GM12878 (cell line): ENCODE results near the gene PRCD. TPM values are rescaled to one million over a fixed set of nuclear protein-coding genes. Genes with fewer than 3 reads are reported as not detected.

Experiments
- ATAC-seq: fragments of 200-7000 bp; cut with Tn5 transposase; 3 replicates; pipeline ENCODE4 v1.9.1; 2020; ENCODE audit warnings: mild to moderate bottlenecking, moderate library complexity
- BruUV-seq: library from RNA; stranded (reverse); fragments of 400-500 nt; replicated peaks from 2 replicates; lab custom pipeline; 2021; lab: Mats Ljungman, UMichigan
- CTCF ChIA-PET: fragments of 300-600 bp; sonication (Branson Sonifier 250); formaldehyde crosslinking; extraction: SDS; loops from one replicate; lab custom pipeline; 2021; ENCODE audit warnings: inconsistent platforms; lab: Yijun Ruan, JAX
- POLR2A ChIA-PET: fragments of 350-600 bp; formaldehyde crosslinking; extraction: SDS; loops from one replicate; lab custom pipeline; 2021; ENCODE audit warnings: inconsistent platforms; lab: Charles Lee
- RAD21 ChIA-PET: fragments of 300-600 bp; sonication (Branson Sonifier 250); formaldehyde crosslinking; loops from one replicate; lab custom pipeline; 2023; ENCODE audit warnings: antibody characterized with exemption; ENCODE audit not compliant: unreplicated experiment; lab: Charles Lee
- SMC1A ChIA-PET: fragments of 300-600 bp; sonication (Branson Sonifier 250); formaldehyde crosslinking; loops from one replicate; lab custom pipeline; 2023; ENCODE audit not compliant: unreplicated experiment, uncharacterized antibody; lab: Charles Lee
- DNase-seq: peaks from one replicate; pipeline ENCODE4 v3.0.0-alpha.2; 2011; ENCODE audit warnings: low read depth, low spot score
- FAIRE-seq: peaks from 3 replicates; lab custom pipeline; 2011; peaks lifted over from hg19 to GRCh38; lab: Jason Lieb, UNC
- H2AFZ ChIP-seq: 2 replicates; pipeline ENCODE4 v1.6.0; 2011; ENCODE audit warnings: low read depth, low read length, control low read depth; ENCODE audit not compliant: control insufficient read depth
- H3K27ac ChIP-seq: 2 replicates; pipeline ENCODE4 v1.5.1; 2011; ENCODE audit warnings: control low read depth; ENCODE audit not compliant: control insufficient read depth, insufficient read depth
- H3K27me3 ChIP-seq, 2 experiments: replicated peaks in 1 of 2; 2 replicates each; pipeline versions ENCODE4 v1.6.0 to v1.6.1; 2011; ENCODE audit warnings: low read length in 1 of 2; ENCODE audit not compliant: control insufficient read depth in 2 of 2, insufficient read depth in 2 of 2
- H3K36me3 ChIP-seq, 2 experiments: 2 replicates each; pipeline ENCODE4 v1.5.1; 2011; ENCODE audit warnings: low read length in 1 of 2; ENCODE audit not compliant: control insufficient read depth in 2 of 2, insufficient read depth in 2 of 2
- H3K4me1 ChIP-seq: 2 replicates; pipeline ENCODE4 v1.6.1; 2011; ENCODE audit warnings: mild to moderate bottlenecking, low read length, moderate library complexity, mixed read lengths; ENCODE audit not compliant: control insufficient read depth, insufficient read depth
- H3K4me2 ChIP-seq: 2 replicates; pipeline ENCODE4 v1.6.0; 2011; ENCODE audit warnings: control low read depth; ENCODE audit not compliant: control insufficient read depth, insufficient read depth
- H3K4me3 ChIP-seq: fragments of 200-600 bp; sonication (generic); 2 replicates; pipeline ENCODE4 v1.5.1; 2016
- H3K79me2 ChIP-seq: 2 replicates; pipeline ENCODE4 v1.6.0; 2011; ENCODE audit warnings: low read length; ENCODE audit not compliant: control insufficient read depth, insufficient read depth
- H3K9ac ChIP-seq: 2 replicates; pipeline ENCODE4 v1.8.0; 2011; ENCODE audit warnings: low read length, control low read depth, mixed read lengths; ENCODE audit not compliant: control insufficient read depth, insufficient read depth
- H3K9me3 ChIP-seq: replicated peaks from 3 replicates; pipeline ENCODE4 v1.5.1; 2011; ENCODE audit warnings: mild to moderate bottlenecking, low read length; ENCODE audit not compliant: control insufficient read depth, insufficient read depth
- H4K20me1 ChIP-seq: 2 replicates; pipeline ENCODE4 v1.6.0; 2011; ENCODE audit not compliant: control insufficient read depth, insufficient read depth
- CTCF ChIP-seq, 3 experiments: IDR thresholded peaks in 2 of 3; conservative IDR thresholded peaks in 1 of 3; 2 replicates each; pipeline ENCODE4 v1.5.1; 2011; ENCODE audit warnings: low read depth in 3 of 3, low read length in 3 of 3, mild to moderate bottlenecking in 3 of 3, control low read depth in 2 of 3, moderate library complexity in 2 of 3, inconsistent platforms in 1 of 3, mixed read lengths in 1 of 3; ENCODE audit not compliant: control insufficient read depth in 2 of 3, insufficient read depth in 1 of 3; ENCODE audit errors: extremely low read depth in 1 of 3
- ESRRA ChIP-seq: IDR thresholded peaks from 2 replicates; pipeline ENCODE4 v1.6.1; 2012; ENCODE audit warnings: mild to moderate bottlenecking, low read length, improper control_type of control experiment
- ETV6 ChIP-seq, 2 experiments: fragments of 450-650 bp in 1 of 2; IDR thresholded peaks in 1 of 2; conservative IDR thresholded peaks in 1 of 2; 2 replicates each; pipeline ENCODE4 v1.6.1; 2014; ENCODE audit warnings: antibody characterized with exemption in 1 of 2, borderline replicate concordance in 1 of 2, low read depth in 1 of 2, mild to moderate bottlenecking in 1 of 2, moderate library complexity in 1 of 2
- MTA3 ChIP-seq: IDR thresholded peaks from 2 replicates; pipeline ENCODE4 v1.6.1; 2012; ENCODE audit warnings: low read length, inconsistent platforms, borderline replicate concordance
- NBN ChIP-seq: fragments of 450-650 bp; IDR thresholded peaks from 2 replicates; pipeline ENCODE4 v1.6.1; 2016
- NR2F1 ChIP-seq: fragments of 450-650 bp; conservative IDR thresholded peaks from 2 replicates; pipeline ENCODE4 v1.6.1; 2017; ENCODE audit warnings: mild to moderate bottlenecking
- RB1 ChIP-seq: fragments of 450-650 bp; formaldehyde crosslinking; IDR thresholded peaks from 2 replicates; pipeline ENCODE4 v1.6.1; 2017; ENCODE audit warnings: mild to moderate bottlenecking, borderline replicate concordance
- RELA ChIP-seq: fragments of 450-650 bp; IDR thresholded peaks from 2 replicates; pipeline ENCODE4 v1.8.0; 2014; ENCODE audit warnings: borderline replicate concordance; ENCODE audit not compliant: partially characterized antibody
- SMAD1 ChIP-seq: fragments of 450-650 bp; IDR thresholded peaks from 2 replicates; pipeline ENCODE4 v1.6.1; 2018; ENCODE audit warnings: mild to moderate bottlenecking, low read depth; ENCODE audit not compliant: partially characterized antibody
- TCF12 ChIP-seq: IDR thresholded peaks from 2 replicates; pipeline ENCODE4 v1.6.1; 2011; ENCODE audit warnings: low read depth, mild to moderate bottlenecking, low read length
- ZBED1 ChIP-seq: IDR thresholded peaks from 2 replicates; pipeline ENCODE4 v1.6.1; 2016; ENCODE audit warnings: borderline replicate concordance
- ZBTB40 ChIP-seq: fragments of 450-650 bp; IDR thresholded peaks from 2 replicates; pipeline ENCODE4 v1.6.1; 2016; ENCODE audit warnings: mild to moderate bottlenecking, moderate library complexity, borderline replicate concordance
- WGBS: methylation state at CpG from one replicate; pipeline ENCODE4 v1.1.6; 2016; ENCODE audit warnings: low lambda C conversion rate; ENCODE audit not compliant: insufficient replicate concordance, insufficient coverage; ENCODE audit errors: missing lambda C conversion rate; 5-methylcytosine and 5-hydroxymethylcytosine counted together
- in situ Hi-C: fragments of 300-500 bp; cut with MboI; formaldehyde crosslinking; loops from 9 replicates; pipeline ENCODE4 v1.14.3; 2018; ENCODE audit warnings: mixed read lengths
- intact Hi-C: fragments of 100-400 bp; cut with micrococcal nuclease; formaldehyde crosslinking; loops from one replicate; pipeline ENCODE4 v1.14.2; 2022; ENCODE audit not compliant: unreplicated experiment
- polyA plus RNA-seq, 11 experiments: library from polyadenylated mRNA; depleted of rRNA in 4 of 11; unstranded in 6 of 11; stranded (reverse) in 5 of 11; fragments of >200 nt; fragmentation: Nextera tagmentation in 4 of 11; fragmentation: Illumina TruSeq in 1 of 11; extraction: Ambion mirVana in 4 of 11; extraction: Trizol in 1 of 11; gene quantifications; 1 replicate in 1 of 11; 2 replicates in 10 of 11; pipeline versions ENCODE4 v1.2.1 to v1.2.3, GENCODE V29; 2011 to 2016; ENCODE audit warnings: inconsistent platforms in 2 of 11, missing spikeins in 2 of 11, low read depth in 1 of 11
- total RNA-seq, 4 experiments: library from RNA; depleted of rRNA in 3 of 4; stranded (reverse); fragments of >200 nt in 3 of 4; fragmentation: Illumina TruSeq in 1 of 4; extraction: Trizol in 1 of 4; gene quantifications; 2 replicates each; pipeline versions ENCODE4 v1.2.1 to v1.2.3, GENCODE V29; 2013 to 2021
- TF ChIP-seq, protein P1 (sequence below): fragments of 450-650 bp; IDR thresholded peaks from 2 replicates; pipeline ENCODE4 v1.6.1; 2018; ENCODE audit warnings: borderline replicate concordance, mild to moderate bottlenecking; ENCODE audit not compliant: partially characterized antibody

PRCD gene
- total and polyA plus RNA-seq, 10 of the 15 experiments (the other 5 are each of a cell fraction or from before 2014, with no cell fraction given) = 0.18 to 0.95 (median 0.34) TPM; not detected in 4

DNA sequence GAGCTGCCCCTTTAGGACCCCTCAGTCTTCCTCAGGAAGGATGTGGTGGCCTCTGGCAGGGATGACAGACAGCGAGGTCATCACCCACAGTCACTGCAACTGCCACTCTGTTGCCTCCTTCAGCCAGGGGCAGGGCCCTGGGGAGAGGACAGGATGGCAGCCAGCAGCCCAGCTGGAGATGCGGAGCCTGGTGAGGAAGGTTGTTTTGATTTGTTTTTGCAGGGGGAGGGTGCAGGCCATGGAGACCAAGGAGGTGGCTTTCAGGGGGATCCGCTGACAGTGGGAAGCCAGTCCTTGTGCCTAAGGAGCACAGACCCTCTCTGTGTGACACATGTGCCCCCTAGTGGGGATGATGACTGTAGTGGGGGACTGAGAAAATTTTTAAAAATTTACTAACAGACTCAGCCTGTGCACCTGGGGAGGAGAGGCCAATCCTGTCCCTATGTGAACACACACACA, 7.4 kb downstream of the PRCD start (continued):
- TF ChIP-seq RB1 (no peak), RELA (no peak)

- H3K9me3 ChIP-seq = no peaks in the 10 kb centered on the region
- ATAC-seq = no peak
- H3K27me3 ChIP-seq = peaks cover 0 to 3% of the 10 kb centered on the region in 2 experiments; a peak in 3 of 4 replicates
- H3K4me3 ChIP-seq = no peak overlapping the region
- H2AFZ ChIP-seq = no peak overlapping the region
- H3K36me3 ChIP-seq = no peaks in the 10 kb centered on the region; a peak in 1 of 4 replicates
- H3K4me1 ChIP-seq = no peaks in the 10 kb centered on the region; the same call in 1 of the 2 replicates
- in situ Hi-C loops = no loop called here
- FAIRE-seq = peak; percentile 98
- intact Hi-C loops = loop anchor here (1.0 to 2.0 kb wide), 2 partner anchors 24 to 83 kb away; no protein-coding TSS in a partner anchor
- no peak overlapping the region for H3K4me2 ChIP-seq
- ChIA-PET CTCF (interaction anchor here (0.6 to 4.7 kb wide), 9 partner anchors 10 to 382 kb away, joined by 3 to 36 read pairs (median 19); no protein-coding TSS in a partner anchor), RAD21 (interaction anchor here (1.8 kb wide), 1 partner anchor 19 kb away, joined by 5 read pairs; no protein-coding TSS in a partner anchor), SMC1A (interaction anchor here (2.6 kb wide), 1 partner anchor 25 kb away, joined by 18 read pairs; no protein-coding TSS in a partner anchor), POLR2A (interaction anchor here (1.2 kb wide), 1 partner anchor 10 kb away, joined by 4 read pairs; no protein-coding TSS in a partner anchor)
- no peak overlapping the region for H3K9ac ChIP-seq
- DNase-seq = no peak
- no TSS peak for BruUV-seq
- H4K20me1 ChIP-seq = no peaks in the 10 kb centered on the region
- 0% methylated on average over 2 of the region's 2 CpGs for WGBS
- H3K79me2 ChIP-seq = no peaks in the 10 kb centered on the region
- no peak overlapping the region for H3K27ac ChIP-seq
- TF ChIP-seq ZBTB40 (no peak), ESRRA (no peak), TCF12 (no peak), NR2F1 (no peak), ZBED1 (no peak), CTCF (IDR thresholded peaks at IDR 0.05 in 2 of 3, conservative IDR thresholded peaks at IDR 0.05 in 1 of 3; ENCODE audit: control insufficient read depth in 2 of 3, extremely low read depth in 1 of 3, insufficient read depth in 1 of 3, low read depth in 3 of 3, low read length in 3 of 3) (no peak), NBN (peak; percentile 85; the same call in 1 of the 2 replicates), MTA3 (no peak), SMAD1 (peak; percentile 27), ETV6 (conservative IDR thresholded peaks at IDR 0.05 in 1 of 2, IDR thresholded peaks at IDR 0.05 in 1 of 2; ENCODE audit: borderline replicate concordance in 1 of 2, low read depth in 1 of 2) (no peak)
- TF ChIP-seq, protein P1, sequence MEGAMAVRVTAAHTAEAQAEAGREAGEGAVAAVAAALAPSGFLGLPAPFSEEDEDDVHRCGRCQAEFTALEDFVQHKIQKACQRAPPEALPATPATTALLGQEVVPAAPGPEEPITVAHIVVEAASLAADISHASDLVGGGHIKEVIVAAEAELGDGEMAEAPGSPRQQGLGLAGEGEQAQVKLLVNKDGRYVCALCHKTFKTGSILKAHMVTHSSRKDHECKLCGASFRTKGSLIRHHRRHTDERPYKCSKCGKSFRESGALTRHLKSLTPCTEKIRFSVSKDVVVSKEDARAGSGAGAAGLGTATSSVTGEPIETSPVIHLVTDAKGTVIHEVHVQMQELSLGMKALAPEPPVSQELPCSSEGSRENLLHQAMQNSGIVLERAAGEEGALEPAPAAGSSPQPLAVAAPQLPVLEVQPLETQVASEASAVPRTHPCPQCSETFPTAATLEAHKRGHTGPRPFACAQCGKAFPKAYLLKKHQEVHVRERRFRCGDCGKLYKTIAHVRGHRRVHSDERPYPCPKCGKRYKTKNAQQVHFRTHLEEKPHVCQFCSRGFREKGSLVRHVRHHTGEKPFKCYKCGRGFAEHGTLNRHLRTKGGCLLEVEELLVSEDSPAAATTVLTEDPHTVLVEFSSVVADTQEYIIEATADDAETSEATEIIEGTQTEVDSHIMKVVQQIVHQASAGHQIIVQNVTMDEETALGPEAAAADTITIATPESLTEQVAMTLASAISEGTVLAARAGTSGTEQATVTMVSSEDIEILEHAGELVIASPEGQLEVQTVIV = no peak
These were observed 7.9 kb downstream of the PRCD start for GRCh38 chr17:76547642-76548202.
